SK-N-DZ (cell line): ENCODE measurements around the gene CHST2.

Experiments used
- DNase-seq: peaks from one replicate; pipeline ENCODE4 v3.0.0-alpha.2; 2015; ENCODE audit warnings: low spot score

The CHST2 gene

DNA sequence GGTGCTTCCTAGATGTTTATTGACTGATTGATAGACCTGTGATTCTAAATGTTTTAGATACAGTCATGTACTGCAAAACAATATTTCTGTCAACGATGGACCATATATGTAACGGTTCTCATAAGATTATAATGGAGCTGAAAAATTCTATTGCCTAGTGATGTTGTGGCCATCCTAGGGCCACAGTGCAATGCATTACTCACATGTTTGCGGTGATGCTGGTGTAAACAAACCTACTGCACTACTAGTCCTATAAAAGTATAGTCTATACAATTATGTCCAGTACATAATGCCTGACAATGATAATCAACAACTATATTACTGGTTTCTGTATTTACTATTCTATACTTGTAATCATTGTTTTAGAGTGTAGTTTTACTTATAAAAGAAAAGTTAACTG lies 46.8 kb downstream of the CHST2 start:
- DNase-seq = no peak

GRCh38 chr3:143167969-143168854 lies 48.6 kb downstream of the CHST2 start:
- DNase-seq = no peak

DNA sequence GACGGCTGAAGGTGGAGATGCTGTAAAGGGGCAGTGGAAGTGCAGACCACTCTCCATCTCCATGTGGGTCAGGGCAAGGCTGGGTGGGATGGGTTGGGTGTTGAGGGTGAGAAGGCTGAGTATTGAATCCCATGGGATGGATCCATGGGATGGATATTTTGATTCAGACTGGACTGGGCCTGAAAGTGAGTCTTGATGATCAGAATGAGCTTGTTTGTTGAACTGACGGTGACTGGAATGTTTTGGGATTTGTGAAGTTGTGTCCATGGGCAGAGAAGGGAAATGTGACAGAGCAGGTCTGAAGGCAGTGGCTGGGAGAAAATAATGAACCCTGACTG lies 49.3 kb downstream of the CHST2 start:
- no peak for DNase-seq

DNA sequence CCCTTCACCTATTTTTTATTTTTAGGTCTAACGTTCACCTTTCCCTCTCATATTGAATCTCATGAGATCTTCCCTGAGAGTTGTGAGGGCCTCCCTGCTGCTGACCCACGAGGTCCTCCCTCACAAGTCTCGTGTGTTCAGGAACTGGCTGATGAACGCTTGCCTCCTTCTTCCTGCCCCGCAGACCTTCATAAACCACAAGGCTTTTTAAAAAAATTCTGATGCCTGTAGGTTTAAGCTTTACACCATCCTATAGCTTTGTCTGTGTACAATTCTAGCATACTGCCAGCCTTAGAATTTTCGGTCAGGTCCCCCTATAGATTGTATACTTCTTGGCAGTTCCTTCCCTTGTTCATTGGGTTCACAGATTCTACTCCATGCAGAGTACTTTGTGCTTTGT lies 50.5 kb downstream of the CHST2 start:
- DNase-seq = no peak

DNA sequence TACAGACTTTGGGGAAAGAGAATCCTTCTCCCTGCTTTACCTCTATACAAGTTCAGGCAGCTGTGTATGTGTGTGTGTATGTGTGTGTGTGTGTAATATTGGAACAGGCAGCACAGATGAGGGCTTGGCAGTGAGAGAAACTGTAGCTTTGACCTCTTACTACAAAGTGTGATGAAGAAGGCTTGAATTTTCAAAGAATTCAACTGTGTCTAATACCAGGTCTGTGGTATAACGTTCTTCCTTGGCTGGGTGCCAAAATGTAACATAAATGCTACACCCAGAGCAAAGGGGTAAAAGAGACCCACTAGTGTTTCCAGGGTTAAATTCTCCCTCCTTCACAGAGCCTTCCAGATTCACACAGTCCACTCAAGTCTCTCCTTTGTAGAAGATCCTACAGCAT lies 51.1 kb downstream of the CHST2 start:
- no peak for DNase-seq

- no peak for DNase-seq
Measured at GRCh38 chr3:143171141-143171980, 51.8 kb downstream of the CHST2 start.

DNA sequence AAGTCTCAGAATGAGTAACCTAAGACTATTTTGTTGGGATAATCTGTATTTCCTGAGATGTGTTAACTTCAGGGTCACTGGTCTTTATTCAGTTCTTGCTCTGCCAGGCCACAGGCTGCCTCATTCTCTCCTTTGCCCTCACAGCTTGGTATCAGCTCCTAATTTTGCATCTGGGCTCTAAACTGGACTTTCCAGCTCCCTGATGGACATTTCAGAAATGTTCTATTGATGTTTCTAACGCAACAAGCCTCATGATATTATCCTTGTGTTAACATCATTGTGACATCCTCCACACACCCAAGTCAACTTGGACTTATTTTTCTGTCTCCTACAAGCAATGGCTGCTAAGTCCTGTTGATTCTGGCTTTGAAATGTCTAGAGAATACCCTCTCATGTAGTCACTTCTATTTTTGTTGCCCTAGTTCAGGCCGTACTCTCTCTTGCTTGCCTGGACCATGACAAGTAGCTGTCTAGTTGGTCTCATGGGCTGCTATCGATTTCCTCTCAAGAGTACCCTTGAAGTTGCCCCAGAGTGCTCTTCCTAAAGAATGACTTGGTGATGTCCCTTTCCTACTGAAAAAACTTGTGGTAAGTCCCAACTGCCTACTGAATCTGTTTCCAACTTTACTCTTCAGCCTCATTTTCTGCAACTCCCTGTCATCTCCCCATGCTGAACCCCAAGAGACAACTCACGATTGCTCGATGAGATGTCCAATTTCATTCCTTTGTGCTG lies 52.7 kb downstream of the CHST2 start:
- DNase-seq = no peak

DNA sequence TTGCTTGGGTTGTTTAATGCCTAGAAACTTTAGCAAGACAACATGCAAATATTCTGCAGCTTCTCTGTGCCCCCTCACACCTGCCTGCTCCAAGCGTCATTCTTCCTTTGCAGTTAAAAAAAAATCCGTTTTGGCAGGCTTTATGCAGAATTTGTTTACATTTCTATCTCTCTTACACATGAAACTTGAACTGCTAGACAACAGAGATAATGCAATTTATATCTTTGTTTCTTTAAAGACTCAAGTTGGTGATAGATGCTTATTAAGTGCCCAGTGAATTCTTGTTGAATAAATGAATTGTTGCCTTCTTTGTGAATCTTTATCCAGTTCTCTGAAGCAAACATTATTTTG lies 53.2 kb downstream of the CHST2 start:
- no peak for DNase-seq

DNA sequence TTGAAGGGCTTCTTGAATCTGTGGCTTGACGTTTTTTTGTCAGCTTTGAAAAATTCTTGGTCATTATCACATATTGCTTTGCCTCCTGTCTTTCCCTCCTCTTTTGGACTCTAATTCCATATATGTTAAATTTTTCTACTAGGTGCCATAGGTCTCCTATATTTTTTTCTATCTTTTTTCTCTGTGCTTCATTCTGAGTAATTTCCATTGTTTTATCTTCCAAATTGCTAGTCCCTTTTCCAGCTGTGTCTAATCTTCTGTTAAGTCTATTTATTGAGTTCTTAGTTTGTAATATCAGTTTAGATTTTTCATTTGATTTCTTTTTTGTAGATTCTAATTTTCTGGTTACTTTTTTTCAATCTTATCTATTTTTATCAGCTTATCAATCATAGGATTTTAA lies 53.7 kb downstream of the CHST2 start:
- no peak for DNase-seq
